Stimulated activated CD4-positive, alpha-beta T cell treated with anti-CD3 and anti-CD28 coated beads, Interleukin-15, amount 100 ng/mL, for 24 hours (primary cell): ENCODE results near the gene SLC25A38.
"Not testable (repeated sequence)": the region's sequence is repeated elsewhere in the genome, so short reads cannot be mapped to it uniquely, and the experiment has no call there.

Experiments
- DNase-seq: peaks from one replicate; pipeline ENCODE4 v3.0.0-alpha.2; 2020

Gene SLC25A38

DNA sequence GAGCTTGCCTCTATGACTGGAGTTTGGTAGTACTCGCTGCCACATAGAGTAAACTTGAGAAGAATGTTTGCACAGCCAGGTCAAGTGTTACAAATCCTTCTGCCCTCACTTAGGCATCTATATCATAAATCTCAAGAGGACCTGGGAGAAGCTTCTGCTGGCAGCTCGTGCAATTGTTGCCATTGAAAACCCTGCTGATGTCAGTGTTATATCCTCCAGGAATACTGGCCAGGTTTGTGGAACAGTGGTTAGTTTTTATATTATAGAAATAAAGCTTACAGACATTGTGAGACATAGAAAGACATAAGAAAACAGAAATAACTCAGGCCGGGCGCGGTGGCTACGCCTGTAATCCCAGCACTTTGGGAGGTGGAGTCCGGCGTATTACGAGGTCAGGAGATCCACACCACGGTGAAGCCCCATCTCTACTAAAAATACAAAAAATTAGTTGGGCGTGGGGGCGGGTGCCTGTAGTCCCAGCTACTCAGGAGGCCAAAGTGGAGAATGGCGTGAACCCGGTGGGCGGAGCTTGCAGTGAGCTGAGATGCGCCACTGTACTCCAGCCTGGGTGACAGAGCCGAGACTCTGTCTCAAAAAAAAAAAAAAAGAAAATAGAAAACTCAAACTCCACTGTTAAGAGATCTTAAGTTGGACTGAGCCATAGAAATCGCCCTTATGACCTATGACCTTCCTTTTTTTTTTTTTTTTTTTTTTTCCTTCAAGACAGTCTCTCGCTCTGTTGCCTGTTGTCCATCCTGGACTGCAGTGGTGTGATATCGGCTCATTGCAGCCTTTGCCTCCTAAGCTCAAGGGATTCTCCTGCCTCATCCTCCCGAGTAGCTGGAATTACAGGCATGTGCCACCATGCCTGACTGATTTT is 25.6 kb downstream of the SLC25A38 start:
- DNase-seq: peak; percentile 68

DNA sequence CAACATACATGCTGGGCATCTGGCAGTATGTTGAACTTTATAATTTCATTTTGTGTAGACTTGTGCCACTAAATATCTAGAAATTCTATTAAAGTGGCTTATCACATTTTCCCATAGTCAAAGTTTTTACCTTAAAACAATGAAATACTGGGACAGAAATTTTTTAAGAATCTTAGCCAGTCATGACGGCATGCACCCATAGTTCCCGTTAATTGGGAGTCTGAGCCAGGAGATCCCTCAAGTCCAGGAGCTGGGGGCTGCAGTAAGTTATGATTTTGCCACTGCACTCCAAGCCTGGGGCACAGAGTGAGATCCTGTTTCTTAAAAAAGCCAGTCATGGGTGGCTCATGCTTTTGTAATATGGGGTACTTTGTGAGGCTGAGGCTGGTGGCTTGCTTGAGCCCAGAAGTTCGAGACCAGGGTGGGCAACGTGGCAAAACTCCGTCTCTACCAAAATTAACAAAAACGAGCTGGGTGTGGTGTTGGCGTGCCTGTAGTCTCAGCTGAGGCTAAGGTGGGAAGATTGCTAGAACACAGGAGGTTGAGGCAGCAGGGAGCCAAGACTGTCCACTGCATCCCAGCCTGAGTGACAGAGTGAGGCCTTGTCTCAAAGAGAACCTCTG is 26.5 kb downstream of the SLC25A38 start:
- no peak for DNase-seq

DNA sequence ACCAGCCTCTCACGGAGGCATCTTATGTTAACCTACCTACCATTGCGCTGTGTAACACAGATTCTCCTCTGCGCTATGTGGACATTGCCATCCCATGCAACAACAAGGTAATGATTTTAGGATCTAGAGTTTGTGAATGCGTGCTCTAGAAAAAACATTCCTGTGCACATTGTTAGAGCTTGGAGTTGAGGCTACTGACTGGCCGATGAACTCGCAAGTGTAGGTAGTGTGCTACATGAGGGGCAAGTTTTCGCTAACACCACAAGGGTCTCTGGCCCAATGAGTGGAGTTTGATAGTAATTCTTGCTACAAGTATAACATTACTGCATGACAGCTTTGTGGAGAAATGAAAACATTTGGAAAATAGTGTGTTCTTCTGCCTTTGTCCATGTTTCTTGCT is 27.7 kb downstream of the SLC25A38 start:
- no peak for DNase-seq

DNA sequence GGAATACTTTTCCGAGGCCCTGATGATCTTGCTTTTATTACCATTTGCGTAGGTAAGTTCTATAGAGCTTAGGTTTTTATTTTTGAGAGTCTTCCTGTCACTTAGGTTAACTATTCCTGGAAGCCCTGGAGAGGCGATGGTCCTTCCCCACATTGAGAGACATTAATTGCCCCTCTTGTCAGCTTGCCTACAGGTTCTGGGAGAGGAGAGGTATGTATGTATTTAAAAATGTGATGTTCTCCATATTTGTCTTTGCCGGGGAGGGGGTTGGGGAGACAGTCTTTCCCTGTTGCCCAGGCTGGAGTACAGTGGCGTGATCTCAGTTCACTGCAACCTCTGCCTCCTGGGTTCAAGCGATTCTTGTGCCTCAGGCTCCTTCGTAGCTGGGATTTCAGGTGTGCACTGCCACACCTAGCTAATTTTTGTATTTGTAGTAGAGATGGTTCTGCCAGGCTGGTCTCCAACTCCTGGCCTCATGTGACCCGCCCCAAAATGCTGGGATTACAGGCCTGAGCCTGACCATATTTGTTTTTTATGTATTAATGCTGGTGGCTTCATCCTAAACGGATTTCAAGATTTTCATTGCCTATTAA is 29.6 kb downstream of the SLC25A38 start:
- DNase-seq: no peak

DNA sequence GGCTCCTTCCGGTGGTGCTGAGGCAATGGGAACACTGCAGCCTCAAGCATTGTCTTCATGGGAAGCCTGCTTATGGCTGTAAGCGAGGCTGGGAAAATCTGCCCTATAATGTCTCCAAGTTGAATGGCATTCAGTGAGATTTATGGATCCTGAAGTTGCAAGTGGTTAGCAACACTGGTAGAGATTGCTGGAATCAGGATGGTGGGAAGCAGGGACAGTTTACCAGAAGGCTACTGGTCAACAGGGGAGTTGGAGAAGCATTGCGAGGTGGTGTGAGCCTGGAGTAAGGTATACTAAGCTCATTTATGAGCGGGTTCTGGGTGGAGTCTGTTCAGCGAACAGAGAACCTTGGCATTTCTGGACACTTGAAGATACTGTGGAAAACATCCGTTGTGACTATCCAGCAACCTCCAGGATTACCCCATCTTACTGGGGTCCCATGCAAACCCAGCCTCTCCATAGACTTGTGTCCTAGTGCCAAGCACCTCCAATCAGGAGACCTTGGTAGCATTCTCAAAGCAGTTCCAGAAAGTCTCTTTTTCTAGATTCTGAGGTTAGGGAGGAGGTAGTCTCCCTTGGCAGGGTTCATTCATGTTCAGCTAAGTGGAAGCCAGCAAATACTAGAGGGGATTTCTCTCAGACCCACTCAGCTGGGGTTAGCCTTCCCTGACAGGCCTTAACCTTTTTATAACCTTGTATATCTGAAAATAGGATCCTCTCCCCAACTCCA is 30.7 kb downstream of the SLC25A38 start:
- DNase-seq: no peak

DNA sequence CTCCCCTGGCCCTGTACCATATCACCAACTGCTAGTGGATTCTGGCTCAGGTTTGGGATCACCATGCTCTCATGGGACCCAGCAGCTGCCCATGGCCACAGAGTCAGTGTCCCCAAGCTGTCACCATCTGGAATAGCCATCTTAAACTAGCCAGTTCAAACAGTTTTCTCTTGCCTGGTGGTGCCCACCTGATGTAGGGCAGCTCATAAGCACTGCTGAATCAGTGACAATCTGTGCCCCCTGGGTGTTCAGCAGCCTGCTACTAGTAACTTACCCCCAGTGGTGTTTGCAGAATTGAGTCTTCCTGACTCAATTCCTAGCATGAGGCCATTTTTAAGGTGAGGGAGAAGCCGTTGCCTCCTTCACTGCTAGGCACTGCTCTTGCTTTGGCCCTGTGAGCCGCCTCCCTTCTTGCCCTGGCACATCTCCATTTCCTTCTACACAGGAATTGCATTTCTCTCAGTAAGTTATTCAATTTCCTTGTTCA is 31.3 kb downstream of the SLC25A38 start:
- DNase-seq: peak; percentile 38

DNA sequence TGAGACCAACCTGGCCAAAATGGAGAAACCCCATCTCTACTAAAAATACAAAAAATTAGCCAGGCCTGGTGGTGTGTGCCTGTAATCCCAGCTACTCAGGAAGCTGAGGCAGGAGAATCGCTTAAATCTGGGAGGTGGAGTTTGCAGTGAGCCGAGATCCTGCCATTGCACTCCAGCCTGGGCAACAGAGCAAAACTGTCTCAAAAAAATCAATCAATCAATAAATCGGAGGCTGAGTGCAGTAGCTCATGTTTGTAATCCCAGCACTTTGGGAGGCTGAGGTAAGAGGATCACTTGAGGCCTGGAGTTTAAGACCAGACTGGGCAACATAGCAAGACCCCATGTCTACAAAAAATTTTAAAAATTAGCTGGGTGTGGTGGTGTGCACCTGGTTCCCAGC is 32.1 kb downstream of the SLC25A38 start:
- not testable (repeated sequence) for DNase-seq

DNA sequence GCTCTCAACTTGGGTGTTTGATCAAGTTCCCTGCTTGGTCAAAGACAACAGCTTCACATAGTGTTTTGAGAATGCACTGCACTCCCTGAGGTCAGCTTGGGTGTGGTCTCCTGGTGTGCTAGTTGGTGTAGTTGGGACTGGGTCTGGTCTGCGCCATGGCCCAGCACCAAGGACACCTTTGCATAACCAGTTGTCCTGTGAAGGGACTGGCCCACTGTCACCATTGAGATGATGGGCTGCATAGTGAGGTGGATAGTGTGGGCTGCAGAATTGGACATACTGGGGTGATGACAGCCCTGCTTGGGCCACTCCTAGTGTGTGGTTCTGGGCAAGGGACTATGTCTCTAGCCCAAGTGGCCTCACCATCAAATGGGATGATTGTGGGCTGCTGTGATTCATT is 32.8 kb downstream of the SLC25A38 start:
- no peak for DNase-seq

DNA sequence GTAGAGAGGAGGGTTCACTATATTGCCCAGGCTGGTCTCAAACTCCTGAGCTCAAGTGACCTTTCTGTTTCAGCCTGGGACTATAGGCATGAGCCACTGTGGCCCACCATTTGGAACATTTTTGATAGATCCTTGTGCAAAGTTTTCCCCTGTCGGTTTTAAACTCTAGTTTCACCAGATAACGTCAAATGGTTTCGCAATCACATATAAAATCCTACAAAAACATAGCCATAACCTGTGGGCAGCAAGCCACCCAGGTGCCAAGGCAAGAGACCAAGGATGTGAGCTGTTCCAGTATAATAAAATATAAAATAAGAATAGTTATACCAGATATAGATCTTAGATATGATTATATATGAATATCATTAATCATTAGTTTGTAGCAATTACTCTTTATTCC is 33.8 kb downstream of the SLC25A38 start:
- DNase-seq: not testable (repeated sequence)

DNA sequence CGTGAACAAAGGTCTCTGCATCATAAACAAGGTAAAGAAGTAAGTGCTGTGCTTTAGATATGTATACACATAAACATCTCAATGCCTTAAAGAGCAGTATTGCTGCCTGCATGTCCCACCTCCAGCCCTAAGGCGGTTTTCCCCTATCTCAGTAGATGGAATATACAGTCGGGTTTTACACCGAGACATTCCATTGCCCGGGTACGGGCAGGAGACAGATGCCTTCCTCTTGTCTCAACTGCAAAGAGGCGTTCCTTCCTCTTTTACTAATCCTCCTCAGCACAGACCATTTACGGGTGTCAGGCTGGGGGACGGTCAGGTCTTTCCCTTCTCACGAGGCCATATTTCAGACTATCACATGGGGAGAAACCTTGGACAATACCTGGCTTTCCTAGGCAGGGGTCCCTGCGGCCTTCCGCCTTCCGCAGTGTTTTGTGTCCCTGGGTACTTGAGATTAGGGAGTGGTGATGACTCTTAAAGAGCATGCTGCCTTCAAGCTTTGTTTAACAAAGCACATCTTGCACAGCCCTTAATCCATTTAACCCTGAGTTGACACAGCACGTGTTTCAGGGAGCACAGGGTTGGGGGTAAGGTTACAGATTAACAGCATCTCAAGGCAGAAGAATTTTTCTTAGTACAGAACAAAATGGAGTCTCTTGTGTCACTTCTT is 35.5 kb downstream of the SLC25A38 start:
- DNase-seq: not testable (repeated sequence)

DNA sequence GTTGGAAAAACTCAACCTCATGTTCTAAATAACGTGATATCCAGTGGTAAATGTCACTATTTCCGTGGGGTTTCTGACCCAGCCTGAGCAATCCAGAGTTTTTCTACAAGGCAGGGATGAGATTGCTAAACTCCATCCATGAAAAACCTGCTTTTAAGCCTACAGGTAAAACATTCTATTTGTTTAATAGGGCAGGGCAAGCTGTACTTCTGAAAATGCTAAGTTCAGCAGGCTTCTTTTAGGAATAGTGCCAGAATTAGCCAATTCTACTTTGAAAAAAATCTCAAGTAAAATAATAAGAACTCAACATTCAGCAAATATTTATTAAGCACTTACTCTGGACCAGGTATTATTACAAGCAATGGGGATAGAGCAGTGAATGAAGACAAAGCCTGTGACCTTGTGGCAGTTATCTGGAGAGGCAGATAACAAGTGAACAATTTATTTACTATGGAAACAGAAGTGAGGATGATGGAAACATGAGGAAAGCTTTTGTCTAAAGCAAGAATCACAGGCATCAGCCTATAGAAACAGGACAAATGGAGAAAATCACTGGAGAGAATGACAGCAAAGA is 36.7 kb downstream of the SLC25A38 start:
- no peak for DNase-seq

DNA sequence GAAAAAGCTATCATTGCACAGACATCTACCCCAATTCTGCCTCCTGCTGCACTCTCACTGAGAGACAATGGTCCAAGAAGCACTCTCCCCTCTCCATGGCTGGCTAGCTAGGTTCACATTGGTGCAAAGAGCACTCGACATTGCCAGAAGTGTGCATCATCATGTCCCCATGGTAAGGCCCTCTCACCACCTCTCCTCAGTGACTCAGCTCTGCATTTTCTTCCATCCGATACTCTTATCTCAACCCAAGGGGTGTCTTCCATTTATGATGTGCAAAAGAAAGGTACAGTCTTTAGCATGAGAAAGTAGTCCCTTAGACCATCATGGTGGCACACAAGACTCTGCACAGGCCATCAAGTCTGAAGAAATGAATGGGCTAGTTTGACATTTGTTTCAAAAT is 37.4 kb downstream of the SLC25A38 start:
- DNase-seq: no peak

DNA sequence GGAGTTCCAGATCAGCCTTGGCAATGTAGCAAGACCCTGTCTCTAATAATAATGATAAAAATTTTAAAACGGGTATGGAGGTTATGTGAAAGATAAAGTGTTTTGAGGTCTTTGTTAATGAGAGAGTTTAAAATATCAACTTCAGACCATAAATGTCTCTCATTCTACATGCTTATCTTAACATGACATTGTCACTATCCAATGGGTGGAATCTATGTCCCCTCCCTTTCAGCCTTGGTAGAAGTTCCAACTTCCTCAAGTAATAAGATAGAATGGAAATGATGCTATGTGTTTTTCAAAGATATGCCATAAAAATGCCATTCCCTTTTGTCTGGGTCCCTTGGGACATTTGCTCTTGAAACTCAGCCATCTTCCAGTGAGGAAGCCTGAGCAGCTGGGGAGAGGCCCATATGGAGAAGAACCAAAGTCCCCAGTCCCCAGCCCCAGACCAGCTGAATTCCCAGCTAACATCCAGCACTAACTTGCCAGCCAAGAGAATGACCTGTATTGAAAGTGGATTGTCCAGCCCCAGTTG is 40.3 kb downstream of the SLC25A38 start:
- DNase-seq: no peak

DNA sequence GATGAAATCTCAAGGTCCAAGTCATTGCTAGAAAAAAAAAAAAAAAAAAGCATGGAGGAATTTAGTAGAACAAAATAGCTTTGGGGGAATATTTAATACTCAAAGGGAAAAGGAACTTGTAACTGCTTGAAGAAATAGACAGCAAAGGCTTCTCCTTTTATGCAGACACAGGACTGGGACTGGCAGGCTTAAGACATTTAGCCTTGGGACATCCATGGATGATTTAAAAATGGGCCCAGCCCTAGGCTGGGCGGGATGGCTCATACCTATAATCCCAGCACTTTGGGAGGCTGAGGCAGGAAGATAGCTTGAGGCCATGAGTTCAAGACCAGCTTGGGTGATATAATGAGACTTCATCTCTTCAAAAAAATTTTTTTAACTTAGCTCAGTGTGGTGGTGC is 43.1 kb downstream of the SLC25A38 start:
- no peak for DNase-seq

DNA sequence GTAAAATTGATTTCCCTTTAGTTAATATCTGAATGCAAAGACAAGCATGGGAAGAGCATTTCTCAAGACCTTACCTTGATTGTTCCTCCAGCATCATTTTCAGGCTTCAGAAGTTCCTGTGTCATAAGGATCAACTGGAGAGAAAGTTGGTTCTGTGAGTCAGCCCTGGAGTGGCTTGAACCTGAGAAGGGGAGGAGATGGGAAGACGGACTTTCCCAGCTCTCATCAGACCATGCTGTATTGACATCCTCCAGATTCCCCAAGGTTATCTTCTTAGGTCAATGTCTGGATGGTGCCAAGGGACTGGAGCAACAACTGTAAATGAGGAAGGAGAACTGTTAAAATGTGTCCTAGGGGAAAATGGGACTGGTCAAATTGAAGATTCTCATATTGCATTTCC is 44.3 kb downstream of the SLC25A38 start:
- no peak for DNase-seq

DNA sequence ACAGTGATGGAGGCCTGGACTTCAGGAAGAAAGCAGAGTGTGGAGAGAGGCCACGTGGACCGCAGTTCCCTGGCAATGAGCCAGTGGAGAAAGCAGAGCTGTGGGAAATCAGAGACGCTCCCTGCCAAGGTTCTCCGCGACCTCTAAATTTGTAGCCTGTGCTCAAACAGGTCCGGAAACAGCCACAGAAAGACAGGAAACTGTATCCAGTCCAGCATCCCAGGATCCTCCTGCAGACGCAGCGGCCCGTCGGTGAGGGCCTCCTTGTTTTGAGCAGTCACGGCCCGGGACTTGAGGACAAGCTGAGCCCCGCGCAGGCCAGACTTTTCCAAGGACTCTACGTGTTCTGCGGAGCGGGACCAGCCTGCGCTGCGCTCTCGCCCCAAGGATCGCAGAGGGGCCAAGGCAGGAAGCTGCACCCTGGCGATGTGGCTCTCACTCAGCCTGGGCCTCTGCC is 45.6 kb downstream of the SLC25A38 start:
- DNase-seq: no peak

DNA sequence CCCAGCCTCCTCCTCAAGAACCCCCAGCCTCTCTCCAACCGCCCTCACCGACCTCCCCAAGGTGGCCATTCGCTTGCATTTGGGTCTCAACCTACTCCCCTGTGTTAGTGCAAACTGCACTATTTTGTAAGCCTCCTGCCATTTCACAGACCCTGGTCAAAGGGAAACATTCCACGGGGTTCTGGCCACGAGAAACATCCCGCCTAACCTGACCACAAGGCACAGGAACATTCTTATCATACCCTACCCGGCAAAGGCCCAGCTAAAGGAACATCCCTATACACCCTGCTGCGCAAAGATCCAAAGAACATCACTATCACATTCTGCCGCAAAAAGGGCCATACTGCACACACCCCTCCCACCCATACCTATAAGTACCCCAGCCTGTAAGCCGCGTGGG is 46.3 kb downstream of the SLC25A38 start:
- DNase-seq: no peak

DNA sequence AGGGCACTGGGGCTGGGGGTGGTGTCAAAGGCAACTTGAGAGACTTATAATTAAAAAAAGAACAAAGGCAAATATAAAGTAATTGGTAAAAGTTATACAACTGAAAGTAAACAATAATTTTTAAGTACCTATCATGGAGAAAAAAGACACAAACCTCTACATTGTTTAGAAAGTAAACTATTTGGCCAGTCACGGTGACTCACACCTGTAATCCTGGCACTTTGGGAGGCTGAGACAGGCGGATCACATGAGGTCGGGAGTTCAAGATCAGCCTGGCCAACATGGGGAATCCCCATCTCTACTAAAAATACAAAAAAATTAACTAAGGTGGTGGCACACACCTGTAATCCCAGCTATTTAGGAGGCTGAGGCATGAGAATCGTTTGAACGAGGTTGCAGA is 49.2 kb downstream of the SLC25A38 start:
- no peak for DNase-seq

DNA sequence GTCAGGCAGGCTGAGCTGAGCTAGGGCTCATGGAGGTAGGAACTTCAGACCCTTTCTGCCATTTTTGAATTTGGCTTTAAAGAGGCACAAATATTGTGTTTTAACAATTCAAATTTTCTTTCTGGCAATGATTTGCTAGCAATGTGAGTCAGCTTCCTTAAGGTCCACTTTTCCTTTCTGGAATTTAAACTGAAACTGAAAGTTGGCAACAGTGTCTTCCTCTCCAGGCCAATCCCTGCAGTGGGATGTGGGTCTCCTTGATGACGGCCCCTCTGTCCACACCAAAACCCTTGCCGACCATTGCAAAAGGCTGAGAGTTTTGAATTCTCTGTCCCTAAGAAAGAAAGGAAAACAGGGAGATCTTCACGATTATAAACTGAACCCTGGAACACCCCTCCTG is 50.5 kb downstream of the SLC25A38 start:
- DNase-seq: no peak

DNA sequence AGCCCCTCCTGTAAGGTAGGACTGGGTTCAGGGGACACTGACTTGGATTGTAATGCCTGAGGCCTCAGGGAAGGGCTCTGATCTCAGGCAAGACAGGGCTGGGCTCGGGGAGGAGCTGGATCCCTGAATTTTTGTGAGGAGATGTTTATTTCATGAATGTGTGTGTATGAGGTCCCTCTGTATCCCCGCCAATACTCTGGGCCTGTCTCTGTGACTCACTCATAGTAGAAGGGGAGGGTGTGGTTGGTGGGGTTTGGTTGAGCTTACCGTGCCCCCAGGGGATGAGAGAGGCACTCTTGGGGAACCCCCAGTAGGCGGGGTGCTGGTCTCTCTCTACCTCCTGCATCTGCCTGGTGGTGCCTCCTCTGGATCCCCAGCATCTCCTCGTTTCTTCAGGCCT is 51.4 kb downstream of the SLC25A38 start:
- no peak for DNase-seq

DNA sequence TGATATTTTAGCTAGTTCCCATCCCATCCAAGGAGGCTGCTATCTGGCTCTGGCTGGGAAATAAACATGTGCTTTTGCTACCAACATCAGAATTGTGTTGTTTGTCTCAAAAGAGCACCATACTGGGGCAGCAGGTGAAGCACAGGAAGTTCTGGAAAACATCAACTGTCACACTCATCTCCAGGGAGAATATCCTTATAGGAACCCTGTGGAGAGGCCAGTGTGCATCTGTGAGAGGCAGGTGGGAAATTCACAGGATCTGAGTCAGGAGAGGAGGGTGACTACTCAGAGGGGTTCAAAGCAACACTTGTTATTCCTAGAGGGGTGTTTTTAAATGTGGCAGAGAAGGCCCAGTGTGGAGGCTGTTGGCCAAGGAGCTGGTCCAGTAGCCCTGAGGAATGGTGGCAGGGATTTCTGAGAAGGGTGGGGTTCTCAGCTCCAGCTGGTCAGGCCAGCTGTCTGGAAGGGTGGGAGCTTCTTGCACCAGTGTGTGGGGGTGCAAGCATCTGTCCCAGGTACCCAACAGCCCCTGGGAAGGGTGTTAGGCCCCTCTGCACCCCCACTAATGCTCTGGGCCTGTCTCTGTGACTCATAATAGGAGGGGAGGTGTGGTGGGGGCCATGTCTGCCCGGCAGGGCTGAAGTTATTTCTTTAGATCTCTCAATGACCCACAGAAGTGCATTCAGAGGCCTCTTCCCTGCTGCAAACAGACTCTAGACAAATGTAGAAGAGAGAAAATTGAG is 52.0 kb downstream of the SLC25A38 start:
- no peak for DNase-seq
